ENCODE data around the gene SH3GL1.

Gene SH3GL1

GRCh38 chr19:4376671-4376990 is 23.7 kb downstream of the SH3GL1 start:
- peaks cover 7% of the 10 kb centered on the region for H3K4me1 ChIP-seq (ENCODE audit: low read depth, poor library complexity, severe bottlenecking)
- TF ChIP-seq, protein P1, sequence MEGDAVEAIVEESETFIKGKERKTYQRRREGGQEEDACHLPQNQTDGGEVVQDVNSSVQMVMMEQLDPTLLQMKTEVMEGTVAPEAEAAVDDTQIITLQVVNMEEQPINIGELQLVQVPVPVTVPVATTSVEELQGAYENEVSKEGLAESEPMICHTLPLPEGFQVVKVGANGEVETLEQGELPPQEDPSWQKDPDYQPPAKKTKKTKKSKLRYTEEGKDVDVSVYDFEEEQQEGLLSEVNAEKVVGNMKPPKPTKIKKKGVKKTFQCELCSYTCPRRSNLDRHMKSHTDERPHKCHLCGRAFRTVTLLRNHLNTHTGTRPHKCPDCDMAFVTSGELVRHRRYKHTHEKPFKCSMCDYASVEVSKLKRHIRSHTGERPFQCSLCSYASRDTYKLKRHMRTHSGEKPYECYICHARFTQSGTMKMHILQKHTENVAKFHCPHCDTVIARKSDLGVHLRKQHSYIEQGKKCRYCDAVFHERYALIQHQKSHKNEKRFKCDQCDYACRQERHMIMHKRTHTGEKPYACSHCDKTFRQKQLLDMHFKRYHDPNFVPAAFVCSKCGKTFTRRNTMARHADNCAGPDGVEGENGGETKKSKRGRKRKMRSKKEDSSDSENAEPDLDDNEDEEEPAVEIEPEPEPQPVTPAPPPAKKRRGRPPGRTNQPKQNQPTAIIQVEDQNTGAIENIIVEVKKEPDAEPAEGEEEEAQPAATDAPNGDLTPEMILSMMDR (conservative IDR thresholded peaks at IDR 0.05; ENCODE audit: low read depth, low read length) = no peak
- no peaks in the 10 kb centered on the region for H4K20me1 ChIP-seq (ENCODE audit: insufficient read depth)
- no peak overlapping the region for H3K9ac ChIP-seq
- no peaks in the 10 kb centered on the region for H3K36me3 ChIP-seq (ENCODE audit: insufficient read depth)
- no peak overlapping the region for H3K4me3 ChIP-seq (IDR thresholded peaks at IDR 0.05; ENCODE audit: insufficient read depth, low read depth, low read length)
- H2AFZ ChIP-seq (ENCODE audit: low read depth) = no peak overlapping the region
- no peaks in the 10 kb centered on the region for H3K27me3 ChIP-seq (ENCODE audit: insufficient read depth, low read depth)
- H3K79me2 ChIP-seq (ENCODE audit: insufficient read depth, low read depth) = no peaks in the 10 kb centered on the region; the same call in 1 of the 2 replicates
- H3K4me2 ChIP-seq = no peak overlapping the region
- H3K27ac ChIP-seq = no peak overlapping the region

- H3K27ac ChIP-seq = no peak overlapping the region
- TF ChIP-seq, protein P1 (conservative IDR thresholded peaks at IDR 0.05; ENCODE audit: low read depth, low read length) = no peak
- H3K4me2 ChIP-seq = no peak overlapping the region
- H3K4me1 ChIP-seq (ENCODE audit: low read depth, poor library complexity, severe bottlenecking) = peaks cover 12% of the 10 kb centered on the region
- H3K79me2 ChIP-seq (ENCODE audit: insufficient read depth, low read depth) = no peaks in the 10 kb centered on the region; the same call in 1 of the 2 replicates
- no peak overlapping the region for H3K4me3 ChIP-seq (IDR thresholded peaks at IDR 0.05; ENCODE audit: insufficient read depth, low read depth, low read length)
- H4K20me1 ChIP-seq (ENCODE audit: insufficient read depth) = no peaks in the 10 kb centered on the region
- H2AFZ ChIP-seq (ENCODE audit: low read depth) = no peak overlapping the region
- no peak overlapping the region for H3K9ac ChIP-seq
- no peaks in the 10 kb centered on the region for H3K27me3 ChIP-seq (ENCODE audit: insufficient read depth, low read depth)
- no peaks in the 10 kb centered on the region for H3K36me3 ChIP-seq (ENCODE audit: insufficient read depth)
Observed at GRCh38 chr19:4376028-4376670, 24.2 kb downstream of the SH3GL1 start.

DNA sequence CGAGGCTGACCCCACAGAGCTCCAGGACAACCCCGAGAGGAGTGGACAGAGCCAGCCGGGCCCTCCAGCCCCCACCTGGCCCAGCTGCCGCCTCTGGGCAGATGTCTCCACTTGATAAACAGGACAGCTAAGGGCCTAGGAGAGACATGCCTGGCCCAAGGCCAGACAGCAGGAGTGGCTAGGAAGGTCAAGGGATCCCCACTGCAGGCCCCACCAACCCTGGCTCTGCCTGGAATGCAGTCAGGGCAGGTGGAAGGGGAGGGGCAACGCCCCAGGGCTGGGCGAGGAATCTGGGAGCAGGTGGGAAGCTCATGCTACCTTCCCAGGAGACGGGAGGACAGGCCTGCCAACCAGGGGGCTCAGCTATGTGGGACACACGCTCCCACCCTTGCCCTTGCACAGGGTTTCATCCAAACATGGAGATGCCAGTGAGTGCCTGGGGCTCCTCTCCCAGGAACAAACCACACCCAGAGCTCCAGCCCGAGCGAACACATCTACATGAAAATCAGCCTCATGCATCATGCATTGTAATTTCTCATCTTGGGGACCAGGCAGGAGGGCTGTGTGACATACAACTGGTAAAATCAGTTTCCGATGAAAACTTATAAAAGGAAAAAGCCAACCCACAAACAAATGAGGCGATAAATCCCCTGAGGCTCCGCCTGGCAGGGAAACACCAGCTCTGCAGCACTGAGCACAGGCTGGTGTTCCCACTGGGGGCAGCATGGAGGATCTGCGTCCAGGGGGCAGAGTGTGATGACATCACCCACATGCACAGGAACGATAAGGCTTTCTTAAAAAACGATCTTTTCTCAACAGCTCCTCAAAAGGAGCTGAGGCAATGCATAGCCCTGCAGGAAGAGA is 25.0 kb downstream of the SH3GL1 start:
- no peak overlapping the region for H2AFZ ChIP-seq (ENCODE audit: low read depth)
- no peaks in the 10 kb centered on the region for H3K27me3 ChIP-seq (ENCODE audit: insufficient read depth, low read depth)
- H4K20me1 ChIP-seq (ENCODE audit: insufficient read depth) = no peaks in the 10 kb centered on the region
- H3K4me3 ChIP-seq (IDR thresholded peaks at IDR 0.05; ENCODE audit: insufficient read depth, low read depth, low read length) = no peak overlapping the region
- peaks cover 5% of the 10 kb centered on the region; the same call in 1 of the 2 replicates for H3K79me2 ChIP-seq (ENCODE audit: insufficient read depth, low read depth)
- H3K9ac ChIP-seq = no peak overlapping the region
- no peak overlapping the region for H3K27ac ChIP-seq
- H3K36me3 ChIP-seq (ENCODE audit: insufficient read depth) = no peaks in the 10 kb centered on the region
- no peak overlapping the region for H3K4me2 ChIP-seq
- H3K4me1 ChIP-seq (ENCODE audit: low read depth, poor library complexity, severe bottlenecking) = peaks cover 19% of the 10 kb centered on the region
- TF ChIP-seq, protein P1 (conservative IDR thresholded peaks at IDR 0.05; ENCODE audit: low read depth, low read length) = no peak

DNA sequence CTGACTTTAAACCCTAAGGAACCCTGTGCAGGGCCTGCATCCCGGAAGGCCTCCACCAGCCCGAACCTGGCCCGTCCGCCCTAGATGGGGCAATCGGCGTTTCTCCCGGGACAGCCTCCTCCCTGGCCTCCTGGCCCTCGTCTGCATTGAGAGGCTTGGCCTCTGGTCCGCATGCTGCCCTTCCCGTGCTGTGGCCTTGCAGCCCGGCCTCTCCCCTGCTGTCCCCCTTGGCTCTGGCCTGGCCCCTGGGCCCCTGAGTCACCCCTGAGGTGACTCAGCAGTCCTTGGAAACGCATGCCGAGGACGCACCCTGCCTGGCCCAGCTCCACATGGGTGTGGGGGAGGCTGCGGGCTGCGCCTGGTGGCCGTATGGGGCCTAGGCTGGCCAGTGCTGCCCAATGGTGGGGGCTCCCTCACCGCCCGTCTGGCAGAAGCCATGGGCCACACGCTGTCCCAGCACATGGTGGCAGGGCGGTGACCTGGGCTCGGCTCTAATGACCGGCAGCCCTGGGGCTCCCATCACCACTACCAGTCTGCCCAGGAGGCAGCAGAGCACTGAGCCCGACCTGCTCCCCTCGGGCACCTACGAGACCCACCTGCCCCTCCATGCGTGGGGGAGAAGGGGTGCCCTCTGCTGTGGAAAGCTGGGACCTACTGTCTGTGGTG is 25.7 kb downstream of the SH3GL1 start:
- H4K20me1 ChIP-seq (ENCODE audit: insufficient read depth) = no peaks in the 10 kb centered on the region
- H3K4me3 ChIP-seq (IDR thresholded peaks at IDR 0.05; ENCODE audit: insufficient read depth, low read depth, low read length) = no peak overlapping the region
- peaks cover 8% of the 10 kb centered on the region; the same call in 1 of the 2 replicates for H3K79me2 ChIP-seq (ENCODE audit: insufficient read depth, low read depth)
- no peaks in the 10 kb centered on the region for H3K36me3 ChIP-seq (ENCODE audit: insufficient read depth)
- H3K4me1 ChIP-seq (ENCODE audit: low read depth, poor library complexity, severe bottlenecking) = peaks cover 27% of the 10 kb centered on the region
- TF ChIP-seq, protein P1 (conservative IDR thresholded peaks at IDR 0.05; ENCODE audit: low read depth, low read length) = no peak
- no peak overlapping the region for H2AFZ ChIP-seq (ENCODE audit: low read depth)
- no peak overlapping the region for H3K9ac ChIP-seq
- H3K27me3 ChIP-seq (ENCODE audit: insufficient read depth, low read depth) = no peaks in the 10 kb centered on the region
- H3K27ac ChIP-seq = no peak overlapping the region
- no peak overlapping the region for H3K4me2 ChIP-seq

Data from KMS-11 (cell line).